Sigmoid colon (tissue), 4 donors: ENCODE results near the gene GTF3C1.

Experiments
- POLR2AphosphoS5 ChIP-seq, 4 donors: sonication (generic); formaldehyde crosslinking; IDR thresholded peaks; one replicate each; pipeline ENCODE4 v1.6.1; 2017; ENCODE audit warnings: antibody characterized with exemption in 4 of 4
- TF ChIP-seq, protein P1 (sequence below), 4 experiments: fragments of 450-650 bp in 3 of 4; fragments of 200-600 bp in 1 of 4; IDR thresholded peaks; one replicate each; pipeline ENCODE4 v1.5.1; 2016 to 2019; ENCODE audit warnings: antibody characterized with exemption in 4 of 4, mild to moderate bottlenecking in 3 of 4, moderate library complexity in 2 of 4

DNA sequence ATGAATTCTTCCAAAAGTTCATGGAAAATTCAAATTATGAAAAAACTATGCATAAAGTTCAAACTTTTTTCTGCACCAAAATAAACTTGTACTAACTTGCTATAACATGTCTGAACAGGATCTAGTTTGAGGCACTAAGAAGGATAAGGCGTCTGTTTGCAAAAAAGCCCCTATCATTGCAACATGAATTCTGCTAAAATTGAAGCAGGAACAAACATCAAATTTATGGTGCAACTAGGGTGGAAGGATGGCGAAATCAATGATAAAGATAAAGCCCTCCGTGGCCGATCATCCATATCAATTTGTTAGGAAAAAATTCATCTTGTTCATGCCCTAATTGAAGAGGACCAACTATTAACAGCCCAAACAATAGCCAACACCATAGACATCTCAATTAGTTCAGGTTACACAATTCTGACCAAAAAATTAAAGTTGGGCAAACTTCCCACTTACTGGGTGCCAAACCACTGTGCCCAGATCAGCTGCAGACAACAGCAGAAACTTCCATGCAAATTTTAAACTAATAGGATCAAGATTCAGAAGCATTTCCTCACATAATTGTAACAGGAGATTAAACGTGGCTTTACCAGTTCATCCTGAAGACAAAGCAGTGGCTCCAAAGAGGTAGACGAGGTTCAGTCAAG lies 134.8 kb downstream of the GTF3C1 start:
- no peak for TF ChIP-seq POLR2AphosphoS5 (IDR thresholded peaks at IDR 0.05)
- TF ChIP-seq, protein P1, sequence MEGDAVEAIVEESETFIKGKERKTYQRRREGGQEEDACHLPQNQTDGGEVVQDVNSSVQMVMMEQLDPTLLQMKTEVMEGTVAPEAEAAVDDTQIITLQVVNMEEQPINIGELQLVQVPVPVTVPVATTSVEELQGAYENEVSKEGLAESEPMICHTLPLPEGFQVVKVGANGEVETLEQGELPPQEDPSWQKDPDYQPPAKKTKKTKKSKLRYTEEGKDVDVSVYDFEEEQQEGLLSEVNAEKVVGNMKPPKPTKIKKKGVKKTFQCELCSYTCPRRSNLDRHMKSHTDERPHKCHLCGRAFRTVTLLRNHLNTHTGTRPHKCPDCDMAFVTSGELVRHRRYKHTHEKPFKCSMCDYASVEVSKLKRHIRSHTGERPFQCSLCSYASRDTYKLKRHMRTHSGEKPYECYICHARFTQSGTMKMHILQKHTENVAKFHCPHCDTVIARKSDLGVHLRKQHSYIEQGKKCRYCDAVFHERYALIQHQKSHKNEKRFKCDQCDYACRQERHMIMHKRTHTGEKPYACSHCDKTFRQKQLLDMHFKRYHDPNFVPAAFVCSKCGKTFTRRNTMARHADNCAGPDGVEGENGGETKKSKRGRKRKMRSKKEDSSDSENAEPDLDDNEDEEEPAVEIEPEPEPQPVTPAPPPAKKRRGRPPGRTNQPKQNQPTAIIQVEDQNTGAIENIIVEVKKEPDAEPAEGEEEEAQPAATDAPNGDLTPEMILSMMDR (IDR thresholded peaks at IDR 0.05) = no peak
